ENCODE data around the gene TDO2. TPM values are rescaled to one million over a fixed set of nuclear protein-coding genes. Genes with fewer than 3 reads are reported as not detected.
"Not testable (repeated sequence)": the region's sequence is repeated elsewhere in the genome, so short reads cannot be mapped to it uniquely, and the experiment has no call there.

The TDO2 gene
- total RNA-seq, 1 donor from 2014 or later = 40.9 TPM

- DNase-seq (ENCODE audit: low spot score) = no peak
Observed at GRCh38 chr4:155907556-155907955, 4.1 kb downstream of the TDO2 start.

- DNase-seq (ENCODE audit: low spot score) = no peak
Observed at GRCh38 chr4:155908187-155909139, 5.0 kb downstream of the TDO2 start.

DNA sequence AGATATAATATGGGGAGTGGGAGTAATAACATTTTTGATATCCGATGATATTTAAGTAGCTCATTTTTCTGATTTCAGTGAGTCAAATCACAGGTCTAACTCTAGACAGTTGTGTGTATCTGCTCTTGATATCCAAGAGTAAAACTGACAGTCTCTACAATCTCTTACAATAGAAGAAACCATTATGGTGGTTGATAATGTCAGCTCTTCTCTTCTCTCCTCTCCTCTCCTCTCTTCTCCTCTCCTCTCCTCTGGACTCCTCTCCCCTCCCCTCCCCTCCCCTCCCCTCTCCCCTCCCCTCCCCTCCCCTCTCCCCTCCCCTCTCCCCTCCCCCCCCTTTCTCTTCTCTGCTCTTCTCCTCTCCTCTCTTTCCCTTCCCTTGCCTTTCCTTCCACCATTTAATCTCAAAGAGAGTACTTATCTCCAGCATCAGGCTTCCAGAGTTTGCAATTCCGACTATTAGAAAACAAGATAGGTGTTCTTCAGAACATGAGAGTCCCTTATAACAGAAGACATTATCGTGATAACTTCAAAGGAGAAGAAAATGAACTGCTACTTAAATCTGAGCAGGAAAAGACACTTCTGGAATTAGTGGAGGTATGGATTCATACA, 6.2 kb downstream of the TDO2 start:
- no peak for DNase-seq (ENCODE audit: low spot score)

DNA sequence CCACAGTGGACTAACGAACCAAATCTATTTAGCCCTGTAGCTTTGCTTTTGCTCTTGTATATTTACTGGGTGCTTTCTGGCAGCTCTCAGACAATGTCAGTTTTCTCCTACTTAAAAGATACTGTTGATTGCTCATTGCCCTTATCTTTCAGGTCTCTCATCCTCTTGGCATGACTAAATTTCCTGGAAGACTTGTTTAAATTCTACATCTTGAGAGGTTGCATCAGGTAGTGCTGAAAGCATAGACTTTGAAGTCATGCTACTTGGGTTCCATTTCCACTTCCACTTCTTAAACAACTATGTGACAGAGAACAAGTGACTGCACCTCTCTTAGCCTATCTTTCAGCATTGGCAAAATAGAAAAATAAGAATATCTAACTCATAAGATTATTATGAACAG, 8.4 kb downstream of the TDO2 start:
- no peak for DNase-seq (ENCODE audit: low spot score)

DNA sequence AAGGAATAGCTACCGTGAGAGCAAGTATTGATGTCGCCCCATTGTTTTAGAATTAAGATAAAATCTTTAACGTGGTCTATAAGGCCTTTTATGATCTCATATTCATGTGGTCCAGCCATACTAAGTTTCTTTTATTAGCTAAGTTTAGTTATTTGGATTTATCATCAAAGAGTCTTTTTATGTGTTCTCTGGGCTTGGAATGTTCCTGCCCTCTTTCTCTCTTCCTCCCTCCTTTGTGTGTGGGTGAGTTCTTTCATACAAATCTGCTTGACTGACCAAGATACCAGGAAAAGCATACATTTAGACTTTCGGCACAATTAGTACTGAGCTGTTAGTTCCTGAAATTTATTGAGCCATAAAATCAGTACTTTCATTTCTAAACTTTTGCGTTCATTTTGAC, 11.3 kb downstream of the TDO2 start:
- DNase-seq (ENCODE audit: low spot score) = peak; percentile 55

DNA sequence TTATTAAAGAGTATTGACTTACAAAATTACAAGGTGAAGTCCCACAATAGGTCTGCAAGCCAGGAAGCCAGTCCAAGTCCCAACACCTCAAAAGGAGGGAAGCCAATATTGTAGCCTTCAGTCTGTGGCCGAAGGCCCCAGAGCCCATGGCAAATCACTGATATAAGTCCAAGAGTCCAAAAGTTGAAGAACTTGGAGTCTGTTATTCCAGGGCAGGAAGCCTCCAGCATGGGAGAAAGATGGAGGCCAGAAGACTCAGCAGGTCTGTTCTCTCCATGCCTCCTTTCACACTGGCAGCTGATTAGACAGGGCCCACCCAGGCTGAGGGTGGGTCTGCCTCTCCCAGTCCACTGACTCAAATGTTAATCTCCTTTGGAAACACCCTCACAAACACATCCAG, 18.1 kb downstream of the TDO2 start:
- no peak for DNase-seq (ENCODE audit: low spot score)

DNA sequence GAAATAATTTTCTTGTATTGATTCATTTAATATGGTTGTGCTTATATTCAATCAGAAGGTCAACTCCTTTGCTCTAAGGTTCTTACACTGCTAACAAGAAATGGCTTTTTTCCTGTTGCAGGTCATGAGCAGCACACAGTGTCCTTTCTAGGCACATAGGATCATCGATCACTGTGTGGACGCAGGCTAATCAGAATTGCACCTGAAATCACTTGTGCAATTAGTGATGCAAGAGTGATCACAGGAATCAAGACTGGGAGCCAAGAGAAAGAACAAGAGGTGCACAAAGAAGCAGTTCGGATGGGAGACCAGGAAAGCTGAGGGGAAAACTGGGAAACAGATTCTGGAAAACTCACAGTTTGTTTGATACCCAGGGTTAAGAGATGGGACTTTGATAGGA, 21.1 kb downstream of the TDO2 start:
- no peak for DNase-seq (ENCODE audit: low spot score)

DNA sequence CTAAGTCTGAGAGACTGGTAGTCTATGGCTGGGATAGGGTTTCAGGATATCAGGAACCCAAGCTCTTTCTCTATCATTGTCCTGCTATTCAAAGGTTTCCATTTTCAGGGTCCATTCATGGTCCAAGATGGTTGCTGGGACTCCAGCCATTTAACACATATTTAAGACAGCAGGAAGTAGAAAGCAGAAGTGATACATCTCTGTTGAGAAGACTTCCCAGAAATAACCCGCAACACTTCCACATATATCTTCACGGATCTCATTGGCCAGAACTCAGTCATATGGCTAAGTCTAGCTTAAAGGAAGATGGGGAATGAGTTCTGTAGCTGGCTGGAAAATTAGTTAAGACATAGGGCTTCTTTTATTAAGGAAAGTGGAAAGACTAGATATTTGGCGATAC, 26.3 kb downstream of the TDO2 start:
- DNase-seq (ENCODE audit: low spot score) = no peak

GRCh38 chr4:155930330-155930729, 26.8 kb downstream of the TDO2 start:
- no peak for DNase-seq (ENCODE audit: low spot score)

DNA sequence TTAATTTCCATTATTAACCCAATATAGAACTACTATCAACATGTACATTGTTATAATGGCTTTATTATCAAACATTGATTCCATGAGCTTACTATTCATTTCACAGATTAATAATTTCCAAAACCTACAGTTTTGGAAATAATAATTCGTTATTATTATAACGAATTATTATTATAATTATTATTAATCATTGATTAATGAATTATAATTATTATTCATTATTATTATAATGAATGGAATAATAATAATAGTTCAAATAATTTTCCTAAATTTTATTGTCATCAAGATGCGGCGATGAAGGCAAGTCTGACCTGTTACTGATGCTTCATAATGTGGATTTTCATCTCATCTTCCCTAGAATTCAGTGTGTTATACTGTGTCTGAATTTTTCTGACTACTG, 28.1 kb downstream of the TDO2 start:
- DNase-seq (ENCODE audit: low spot score) = no peak

- DNase-seq (ENCODE audit: low spot score) = not testable (repeated sequence)
Observed at GRCh38 chr4:155934634-155935033, 31.1 kb downstream of the TDO2 start.

GRCh38 chr4:155935389-155935986, 32.0 kb downstream of the TDO2 start:
- no peak for DNase-seq (ENCODE audit: low spot score)

GRCh38 chr4:155941085-155941790, 37.7 kb downstream of the TDO2 start:
- no peak for DNase-seq (ENCODE audit: low spot score)

DNA sequence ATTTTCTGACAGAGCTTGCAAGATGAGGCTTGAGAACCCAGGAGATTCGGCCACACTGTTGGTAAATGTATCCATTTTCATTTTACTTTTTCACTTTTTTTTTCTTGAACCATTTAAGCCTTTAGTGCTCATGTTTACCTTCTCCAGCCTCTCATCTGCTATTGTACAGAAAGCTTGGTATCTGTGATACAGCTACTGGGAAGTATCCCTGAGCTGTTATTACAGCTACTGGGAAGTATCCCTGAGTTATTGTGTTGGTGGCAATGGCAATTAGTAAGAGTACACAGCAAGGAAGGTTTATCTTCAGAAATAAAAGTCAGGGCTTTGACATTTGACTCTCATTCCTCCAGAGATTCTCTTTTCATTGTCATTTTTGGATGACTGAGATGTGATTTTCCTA, 38.3 kb downstream of the TDO2 start:
- no peak for DNase-seq (ENCODE audit: low spot score)

DNA sequence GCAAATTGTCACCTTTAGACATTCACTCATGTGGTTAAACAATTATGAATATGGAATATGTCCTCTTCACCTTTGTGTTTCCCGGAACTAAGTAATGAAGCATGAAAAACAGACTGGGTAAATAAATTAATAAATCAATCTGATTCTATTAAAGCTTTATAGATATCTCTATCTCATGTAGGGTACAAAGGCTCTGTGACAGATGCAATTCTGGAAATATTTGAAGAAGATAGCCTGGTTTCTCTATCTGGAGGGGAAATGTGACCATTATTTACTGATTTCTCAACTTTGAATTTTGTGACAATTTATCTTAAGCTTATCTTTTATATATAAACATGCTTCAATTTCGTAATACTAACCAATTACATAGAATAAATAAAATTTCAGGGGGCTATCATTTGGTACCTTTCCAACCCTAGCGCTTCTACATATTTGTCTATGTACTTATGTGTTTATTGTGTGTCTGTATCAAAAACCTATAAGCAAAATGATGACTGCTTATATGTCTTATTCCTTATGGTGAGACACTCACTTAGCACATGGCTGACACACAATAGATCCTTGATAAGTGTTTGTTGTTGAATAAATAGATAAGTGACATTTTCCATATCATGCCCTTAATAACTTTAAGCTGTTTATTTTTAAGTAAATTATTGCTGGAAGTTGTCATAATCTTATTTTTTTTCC, 40.3 kb downstream of the TDO2 start:
- no peak for DNase-seq (ENCODE audit: low spot score)

GRCh38 chr4:155944516-155944915, 41.0 kb downstream of the TDO2 start:
- DNase-seq (ENCODE audit: low spot score) = no peak

GRCh38 chr4:155946486-155946885, 43.0 kb downstream of the TDO2 start:
- DNase-seq (ENCODE audit: low spot score) = no peak

GRCh38 chr4:155948541-155948940, 45.0 kb downstream of the TDO2 start:
- no peak for DNase-seq (ENCODE audit: low spot score)

DNA sequence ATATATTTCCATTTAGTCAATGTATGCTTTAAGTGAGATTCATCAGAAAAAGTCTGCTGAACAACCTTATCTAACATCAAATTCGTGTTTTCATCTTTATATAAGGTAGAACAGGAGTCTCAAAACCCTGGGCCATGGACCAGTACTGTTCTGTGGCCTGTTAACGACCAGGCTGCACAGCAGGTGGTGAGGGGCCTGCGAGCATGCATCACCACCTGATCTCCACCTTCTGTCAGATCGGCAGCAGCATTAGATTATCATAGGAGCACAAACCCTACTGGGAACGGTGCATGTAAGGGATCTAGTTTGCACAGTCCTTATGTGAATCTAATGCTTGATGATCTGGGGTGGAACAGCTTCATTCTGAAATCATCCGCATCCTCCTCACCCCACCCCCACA, 47.0 kb downstream of the TDO2 start:
- DNase-seq (ENCODE audit: low spot score) = no peak

DNA sequence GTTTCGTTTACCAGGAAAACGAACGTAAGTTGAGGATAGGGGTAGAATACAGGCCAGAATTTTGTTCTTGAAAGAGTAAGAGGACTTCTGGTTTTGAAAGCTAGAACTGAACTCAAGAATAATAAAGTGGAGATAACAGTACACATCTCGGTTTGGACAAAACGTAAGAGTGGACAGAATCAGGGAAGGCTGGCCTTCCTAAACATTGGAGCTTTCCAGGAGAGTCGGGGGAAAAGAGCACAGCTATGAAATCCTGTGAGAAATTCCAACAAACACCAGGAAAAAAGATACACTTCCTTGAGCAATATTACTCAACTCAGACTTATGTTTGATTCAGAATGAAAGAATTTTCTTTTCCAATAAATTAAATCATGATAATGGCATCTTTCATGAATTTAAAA, 49.0 kb downstream of the TDO2 start:
- peak; percentile 49 for DNase-seq (ENCODE audit: low spot score)
